Superior temporal gyrus (tissue), 1 donor: ENCODE measurements around the gene TJP1.
A peak's percentile ranks its signal among the peaks of the same experiment; 100 is the strongest.

ENCODE experiments used
- DNase-seq: peaks from one replicate; pipeline ENCODE4 v3.0.0-alpha.2; 2016; ENCODE audit errors: extremely low spot score

The TJP1 gene

GRCh38 chr15:29822100-29822683, at the start of gene TJP1:
Gene TJP1 (minus strand): TSS chr15:29822468. CDS start chr15:29822028, 440 bp downstream.
- peak; percentile 65 for DNase-seq

DNA sequence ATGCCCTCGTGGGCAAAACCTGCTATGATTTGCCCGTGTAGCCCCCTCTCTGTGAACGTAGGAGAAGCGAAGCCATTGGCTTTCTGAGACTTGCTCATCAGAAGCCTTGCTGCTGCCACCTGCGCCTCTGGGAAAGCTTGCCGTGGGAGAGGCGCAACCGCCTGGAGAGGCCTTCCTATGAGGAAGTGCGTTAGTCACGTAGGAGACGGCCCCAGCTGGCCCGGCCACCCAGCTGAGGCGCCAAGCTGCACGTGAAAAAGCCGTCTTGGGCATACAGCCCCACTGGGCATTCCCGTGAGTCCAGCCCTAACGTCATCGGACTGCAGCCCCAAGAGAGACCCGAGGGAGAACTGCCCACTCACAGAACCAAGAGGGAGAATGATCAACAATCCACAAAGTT, 49.1 kb upstream of the TJP1 start:
- DNase-seq: no peak

GRCh38 chr15:29870495-29871151, 48.4 kb upstream of the TJP1 start:
- peak; percentile 65 for DNase-seq

DNA sequence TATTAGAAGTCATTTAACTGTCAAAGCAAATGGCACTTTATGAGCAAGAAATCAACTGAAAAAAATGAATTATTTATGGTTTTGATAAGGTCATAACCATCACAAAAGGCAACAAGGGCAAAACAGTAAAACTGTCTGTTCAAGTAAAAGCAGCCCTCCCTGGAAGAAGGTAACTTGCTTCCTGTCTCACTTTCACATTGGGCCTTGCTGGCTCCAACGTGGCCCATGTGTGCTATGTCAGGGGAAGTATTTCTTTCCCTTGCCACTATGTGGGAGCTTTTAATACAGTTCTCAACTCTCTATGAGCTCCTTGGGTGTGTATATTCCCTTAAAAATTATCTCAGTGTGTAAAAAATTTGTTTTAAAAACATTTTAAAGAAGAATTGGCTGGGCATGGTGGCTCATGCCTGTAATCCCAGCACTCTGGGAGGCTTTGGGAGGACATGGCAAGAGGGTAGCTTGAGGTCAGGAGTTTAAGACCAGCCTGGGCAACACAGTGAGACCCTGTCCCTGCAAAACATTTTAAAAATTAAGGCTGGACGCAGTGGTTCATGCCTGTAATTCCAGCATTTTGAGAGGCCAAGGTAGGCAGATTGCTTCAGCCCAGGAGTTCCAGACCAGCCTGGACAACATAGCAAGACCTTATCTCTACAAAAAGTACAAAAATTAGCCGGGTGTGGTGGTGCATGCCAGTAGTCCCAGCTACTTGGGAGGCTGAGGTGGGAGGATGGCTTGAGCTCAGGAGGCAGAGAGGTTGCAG, 45.2 kb upstream of the TJP1 start:
- DNase-seq: no peak

GRCh38 chr15:29866337-29866736, 44.1 kb upstream of the TJP1 start:
- no peak for DNase-seq

DNA sequence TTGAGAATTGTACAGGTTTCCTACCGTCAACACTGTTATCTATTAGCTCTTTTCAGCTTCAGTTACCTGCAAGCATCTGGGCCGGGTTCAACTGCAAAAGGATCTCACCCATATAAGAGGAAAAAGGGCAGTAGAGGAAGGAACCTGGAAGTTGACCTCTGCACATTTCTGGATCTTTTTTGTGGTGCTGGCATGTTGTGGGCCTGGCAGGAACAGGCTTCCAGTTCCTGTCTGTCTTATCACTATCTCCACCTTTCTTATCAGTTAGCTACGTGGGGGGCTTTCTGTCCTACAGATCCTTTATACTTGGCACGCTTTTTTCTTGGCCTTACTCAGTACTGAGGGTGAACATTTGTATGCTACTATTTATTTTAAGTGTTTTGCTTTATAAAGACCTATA, 42.2 kb upstream of the TJP1 start:
- no peak for DNase-seq

DNA sequence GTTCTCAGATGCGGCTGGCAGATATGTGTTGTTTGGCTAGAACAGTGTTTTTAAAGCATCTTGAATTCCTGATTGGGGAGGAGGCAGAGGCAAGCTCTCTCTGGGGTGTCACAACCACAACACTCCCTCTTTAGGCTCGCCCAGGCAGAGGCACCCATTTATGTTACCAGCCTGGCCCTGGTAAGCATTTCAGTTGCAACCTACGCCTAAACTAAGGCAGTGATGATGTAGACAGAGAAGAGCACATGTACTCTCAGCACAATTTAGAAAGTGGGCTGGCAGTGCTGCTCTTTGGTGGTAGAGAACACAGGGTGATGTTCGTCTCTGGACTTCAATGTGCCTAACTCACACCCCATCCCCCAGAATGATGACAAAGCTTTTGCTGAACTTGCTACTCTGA, 41.2 kb upstream of the TJP1 start:
- no peak for DNase-seq

DNA sequence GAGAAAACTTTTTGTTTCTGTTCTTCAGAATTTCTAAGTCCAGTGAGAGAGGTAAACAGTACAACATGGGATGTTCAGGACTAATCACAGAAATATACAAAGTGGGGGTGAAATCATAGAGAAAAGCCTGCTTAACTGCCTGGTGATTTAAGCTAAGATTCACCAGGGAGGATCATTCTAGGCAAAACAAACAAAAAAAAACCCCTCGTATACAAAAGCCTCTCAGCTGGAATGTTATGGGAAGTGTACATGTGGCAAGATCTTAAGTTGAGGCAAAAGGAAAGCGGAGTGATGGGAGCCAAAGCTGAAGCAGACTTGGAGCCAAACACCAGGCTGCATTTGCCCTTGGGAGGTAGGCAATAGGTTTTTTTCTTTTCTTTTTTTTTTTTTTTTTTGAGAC, 40.0 kb upstream of the TJP1 start:
- DNase-seq: no peak

DNA sequence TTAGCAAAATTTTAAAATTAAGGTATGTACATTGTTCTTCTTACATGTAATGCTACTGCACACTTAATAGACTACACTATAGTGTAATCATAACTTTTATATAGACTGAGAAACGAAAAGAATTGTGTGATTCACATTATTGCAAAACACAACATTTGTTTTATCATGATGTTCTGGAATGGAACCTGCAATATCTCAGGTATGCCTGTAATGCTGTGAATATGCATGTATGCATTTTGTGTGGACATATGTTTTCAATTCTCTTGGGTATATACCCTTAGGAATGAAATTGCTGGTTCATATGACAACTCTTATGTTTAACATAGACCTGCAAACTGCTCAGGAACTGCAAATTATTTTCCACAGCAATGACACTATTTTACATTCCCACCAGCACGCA, 38.6 kb upstream of the TJP1 start:
- DNase-seq: no peak

DNA sequence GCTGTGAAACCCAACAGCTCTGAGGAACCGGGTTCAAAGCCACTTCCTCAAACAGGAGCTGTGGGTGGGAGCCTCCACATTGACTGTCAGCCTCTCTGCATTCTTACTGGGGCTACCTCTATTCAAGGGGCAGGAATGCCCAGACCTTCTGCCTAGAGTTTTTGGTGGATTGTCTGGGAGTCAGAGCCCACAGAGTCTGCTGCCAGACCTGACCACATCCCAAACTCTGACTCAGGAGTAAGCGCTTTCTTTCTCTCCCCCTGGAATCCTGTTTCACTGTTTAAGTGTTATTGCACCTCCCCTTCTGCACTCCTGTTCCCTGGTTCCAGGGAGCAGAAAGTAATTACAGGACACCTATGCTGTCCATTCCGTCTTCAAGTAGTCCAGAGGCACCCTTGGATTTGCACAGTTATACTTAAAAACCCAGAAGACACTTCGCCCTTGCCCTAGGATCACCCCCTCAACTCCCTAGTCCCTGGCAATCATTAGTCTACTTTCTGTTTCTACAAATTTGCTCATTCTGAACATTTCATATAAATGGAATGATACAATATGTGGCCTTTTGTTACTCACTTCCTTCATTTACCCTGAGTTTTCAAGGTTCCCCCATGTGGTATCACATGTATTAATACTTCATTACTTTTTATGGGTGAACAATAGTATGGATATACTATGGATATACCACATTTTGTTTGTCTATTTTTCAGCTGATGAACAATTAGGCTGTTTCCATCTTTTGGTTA, 37.9 kb upstream of the TJP1 start:
- no peak for DNase-seq

GRCh38 chr15:29859293-29859692, 37.0 kb upstream of the TJP1 start:
- DNase-seq: no peak

- DNase-seq: no peak
These were observed 35.0 kb upstream of the TJP1 start for GRCh38 chr15:29857221-29857789.

DNA sequence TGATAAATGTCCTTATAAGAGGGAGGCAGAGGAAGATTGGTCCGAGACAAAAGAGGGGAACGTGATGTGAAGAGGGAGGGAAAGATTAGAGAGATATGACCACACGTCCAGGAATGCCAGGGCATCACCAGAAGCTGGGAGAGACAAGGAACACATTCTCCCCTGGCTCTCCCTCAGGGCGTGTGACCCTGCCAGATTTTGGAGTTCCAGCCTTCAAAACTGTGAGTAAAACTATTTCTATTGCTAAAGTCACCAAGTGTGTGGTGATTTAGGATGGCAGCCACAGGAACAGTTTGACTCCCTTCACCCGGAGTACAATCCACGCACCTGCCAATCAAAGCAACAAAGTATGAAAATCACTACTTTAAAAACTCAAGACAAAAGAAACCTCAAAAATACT, 32.1 kb upstream of the TJP1 start:
- DNase-seq: no peak

DNA sequence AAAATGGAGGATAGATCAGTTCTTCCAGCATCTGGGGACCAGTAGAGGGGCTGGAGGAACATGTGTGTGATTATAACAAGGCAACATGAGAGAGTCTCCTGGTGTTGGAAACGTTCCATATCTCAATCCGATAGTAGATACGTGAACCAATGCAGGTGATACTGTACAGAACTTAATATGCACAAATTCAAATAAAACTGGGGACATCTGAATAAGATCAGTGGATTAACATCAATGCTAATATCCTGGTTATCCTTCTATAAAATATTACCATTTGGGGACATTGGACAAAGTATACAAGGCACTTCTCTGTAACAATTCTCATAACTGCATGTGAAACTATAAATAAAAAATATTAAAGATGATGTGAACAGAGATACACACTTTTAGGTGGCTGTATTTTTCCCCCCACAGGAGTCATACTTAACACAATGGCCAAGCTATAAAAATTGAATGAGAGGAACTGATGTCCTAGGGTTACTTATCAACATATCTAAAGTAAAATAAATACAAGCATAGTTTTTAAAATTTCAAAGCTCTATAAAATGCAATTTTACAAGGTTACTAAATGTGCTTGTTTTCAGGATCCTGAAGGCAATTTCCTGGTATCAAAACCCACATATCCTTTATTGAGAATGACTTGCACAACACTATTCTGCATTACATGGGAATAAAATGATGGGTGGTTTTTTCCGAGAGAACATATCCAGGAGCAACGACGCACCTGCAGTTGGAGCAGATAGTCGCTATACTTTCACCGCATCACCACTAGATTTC, 31.1 kb upstream of the TJP1 start:
- DNase-seq: no peak

DNA sequence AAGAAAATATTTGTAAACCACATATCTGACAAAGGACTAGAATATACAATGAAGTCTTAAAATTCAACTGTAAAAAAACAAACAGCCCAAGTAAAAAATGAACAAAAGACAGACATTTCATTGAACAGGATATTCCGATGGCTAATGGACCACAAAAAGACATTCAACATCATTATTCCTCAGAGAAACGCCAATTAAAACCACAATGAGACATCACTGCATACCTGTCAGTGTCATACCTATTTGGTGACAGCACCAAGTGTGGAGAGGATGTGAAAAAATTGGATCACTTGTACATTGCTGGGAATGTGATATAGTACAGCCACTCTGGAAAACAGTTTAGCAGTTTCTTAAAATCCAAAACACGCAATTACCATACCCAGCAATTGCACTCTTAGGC, 29.9 kb upstream of the TJP1 start:
- DNase-seq: no peak

GRCh38 chr15:29849716-29850115, 27.4 kb upstream of the TJP1 start:
- no peak for DNase-seq

DNA sequence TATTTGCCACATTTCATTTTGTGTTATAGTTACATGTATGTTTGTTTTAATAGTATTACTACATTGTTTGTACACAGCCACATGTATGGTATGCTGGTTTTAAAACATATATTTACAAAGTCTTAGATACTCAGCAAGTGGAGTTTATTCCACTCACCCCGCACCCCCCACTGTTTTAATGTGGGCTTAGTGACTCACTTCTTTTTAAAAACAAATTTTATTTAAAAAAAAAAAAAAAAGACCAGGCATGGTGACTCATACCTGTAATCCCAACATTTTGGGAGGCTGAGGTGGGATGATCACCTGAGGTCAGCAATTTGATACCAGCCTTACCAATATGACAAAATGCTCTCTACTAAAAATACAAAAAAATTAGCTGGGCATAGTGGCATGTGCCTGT, 26.9 kb upstream of the TJP1 start:
- no peak for DNase-seq

GRCh38 chr15:29844290-29844903, 22.1 kb upstream of the TJP1 start:
- DNase-seq: no peak

DNA sequence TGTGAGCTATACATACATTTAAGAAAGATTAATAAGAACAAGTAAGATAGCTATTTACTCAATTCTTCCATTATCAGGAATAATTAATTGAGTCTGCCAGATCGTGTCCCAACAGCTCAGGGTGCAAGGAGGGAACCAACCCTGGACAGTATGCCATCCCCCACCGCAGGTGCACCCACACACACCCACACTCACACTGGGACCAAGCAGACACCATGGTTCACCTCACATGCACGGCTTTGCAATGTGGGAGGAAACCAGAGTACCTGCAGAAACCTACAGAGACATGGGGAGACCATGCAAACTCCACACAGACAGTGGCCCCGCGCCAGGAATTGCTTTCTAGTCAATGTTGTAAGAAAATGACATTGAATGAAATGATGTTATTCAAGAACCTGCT, 20.0 kb upstream of the TJP1 start:
- DNase-seq: no peak

- DNase-seq: no peak
These were observed 18.7 kb upstream of the TJP1 start for GRCh38 chr15:29840926-29841325.

DNA sequence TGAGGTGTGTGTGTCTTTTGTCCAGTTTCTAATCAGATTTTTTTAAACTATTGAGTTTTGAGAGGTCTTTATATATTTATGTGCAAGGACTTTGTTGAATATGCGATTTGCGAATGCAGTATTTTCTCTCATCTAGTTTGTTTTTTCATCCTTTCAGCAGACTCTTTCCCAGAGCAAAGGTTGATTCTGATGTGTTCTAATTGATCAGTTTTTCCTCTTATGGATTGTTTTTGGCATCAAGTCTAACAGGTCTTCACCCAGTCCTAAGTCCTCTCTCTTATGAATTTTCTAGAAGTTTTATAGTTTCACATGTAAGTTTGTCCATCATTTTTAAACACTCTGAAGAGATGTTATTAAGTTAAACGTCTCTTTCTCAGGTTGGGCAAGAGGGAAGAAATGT, 17.8 kb upstream of the TJP1 start:
- no peak for DNase-seq
